Measurements from ENCODE around the gene CLMP.
"Not testable (repeated sequence)": the region's sequence is repeated elsewhere in the genome, so short reads cannot be mapped to it uniquely, and the experiment has no call there.

The CLMP gene

DNA sequence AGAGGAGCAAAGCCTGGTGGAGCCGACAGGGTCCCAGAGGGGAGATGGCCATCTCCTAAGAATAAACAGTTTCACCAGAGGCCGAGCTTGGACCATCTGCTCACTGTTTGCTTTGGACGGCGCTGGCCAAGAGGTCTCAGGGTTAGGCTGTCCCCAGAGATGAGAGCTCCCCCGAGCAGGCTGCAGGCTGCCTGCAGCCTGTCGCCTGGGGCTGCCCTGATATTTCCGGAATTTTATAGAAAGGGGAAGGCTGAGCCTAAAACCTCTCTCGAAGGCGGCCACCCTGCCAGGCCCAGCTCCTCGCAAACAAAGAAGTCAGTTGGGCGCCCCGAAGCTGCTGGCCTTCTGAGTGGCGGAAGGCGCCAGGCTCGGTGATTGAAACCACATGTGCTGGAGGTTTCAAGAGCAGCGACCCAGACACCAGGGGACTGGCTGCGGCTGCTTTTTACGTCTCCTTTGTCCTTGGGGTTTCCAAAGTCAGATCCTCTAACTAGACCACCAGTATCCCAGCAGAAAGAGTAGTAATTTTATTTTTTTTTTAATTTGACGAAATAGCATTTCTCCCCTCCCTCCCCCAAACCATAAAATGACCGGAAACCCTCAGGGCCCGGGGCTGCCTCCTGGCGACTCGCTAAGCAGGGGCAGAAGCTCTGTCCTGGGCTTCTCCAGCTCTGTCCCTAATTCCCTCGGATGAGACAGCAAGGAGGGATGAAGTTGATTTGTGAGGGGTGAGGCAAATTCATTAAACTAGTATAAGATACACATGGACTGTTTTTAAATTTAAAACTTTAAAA, 57.4 kb downstream of the CLMP start:
- peak overlapping the region; percentile 59 for H4K12ac ChIP-seq (ENCODE audit: low read depth, low read length)
- H4K8ac ChIP-seq (ENCODE audit: low read depth, low read length) = peak overlapping the region; percentile 52
- H3K4me2 ChIP-seq (ENCODE audit: low read length) = peak overlapping the region; percentile 2
- H2BK120ac ChIP-seq (ENCODE audit: insufficient read depth, low read length, poor library complexity) = peak overlapping the region; percentile 48
- H3K27me3 ChIP-seq (ENCODE audit: insufficient read depth, low read length) = no peaks in the 10 kb centered on the region
- H3K9ac ChIP-seq (ENCODE audit: low read length) = no peak overlapping the region
- H3K36me3 ChIP-seq (ENCODE audit: control insufficient read depth in 1 of 2, insufficient read depth in 2 of 2, low read length in 2 of 2) = peaks cover 0 to 2% of the 10 kb centered on the region in 2 experiments
- H4K91ac ChIP-seq (ENCODE audit: low read depth, low read length) = peak overlapping the region; percentile 86
- peaks cover 13% of the 10 kb centered on the region for H3K79me1 ChIP-seq (ENCODE audit: low read length)
- DNase-seq = peak in 1 of 2 donors; percentile 43
- peak overlapping the region; percentile 59 for H2BK12ac ChIP-seq (ENCODE audit: low read length)
- no peaks in the 10 kb centered on the region for H3K9me3 ChIP-seq (ENCODE audit: insufficient read depth, low read depth, low read length)
- H2AFZ ChIP-seq (ENCODE audit: insufficient read depth, low read length, poor library complexity) = peak overlapping the region; percentile 59
- no peak overlapping the region for H3K4me3 ChIP-seq (ENCODE audit: low read depth, low read length)
- H3K27ac ChIP-seq (ENCODE audit: low read depth, low read length) = peak overlapping the region; percentile 81
- peaks cover 3% of the 10 kb centered on the region for H3K79me2 ChIP-seq (ENCODE audit: control insufficient read depth, insufficient read depth, low read length, poor library complexity)
- no peak overlapping the region for H2AK5ac ChIP-seq (ENCODE audit: low read length)
- peaks cover 2 to 10% of the 10 kb centered on the region in 2 experiments for H3K4me1 ChIP-seq (ENCODE audit: control insufficient read depth in 1 of 2, insufficient read depth in 2 of 2, low read length in 2 of 2)
- H3K23ac ChIP-seq (ENCODE audit: low read length) = no peak overlapping the region
- peak overlapping the region; percentile 83 for H3K18ac ChIP-seq (ENCODE audit: low read length)
- H3K4ac ChIP-seq (ENCODE audit: low read depth, low read length) = peak overlapping the region; percentile 55
- peak overlapping the region; percentile 90 for H2BK5ac ChIP-seq (ENCODE audit: low read depth, low read length, poor library complexity)
- WGBS (ENCODE audit: extremely low coverage, insufficient coverage, insufficient read length) = no CpG with 5 or more reads among the region's 24 CpGs
- H3K14ac ChIP-seq (ENCODE audit: low read length) = peak overlapping the region; percentile 21

DNA sequence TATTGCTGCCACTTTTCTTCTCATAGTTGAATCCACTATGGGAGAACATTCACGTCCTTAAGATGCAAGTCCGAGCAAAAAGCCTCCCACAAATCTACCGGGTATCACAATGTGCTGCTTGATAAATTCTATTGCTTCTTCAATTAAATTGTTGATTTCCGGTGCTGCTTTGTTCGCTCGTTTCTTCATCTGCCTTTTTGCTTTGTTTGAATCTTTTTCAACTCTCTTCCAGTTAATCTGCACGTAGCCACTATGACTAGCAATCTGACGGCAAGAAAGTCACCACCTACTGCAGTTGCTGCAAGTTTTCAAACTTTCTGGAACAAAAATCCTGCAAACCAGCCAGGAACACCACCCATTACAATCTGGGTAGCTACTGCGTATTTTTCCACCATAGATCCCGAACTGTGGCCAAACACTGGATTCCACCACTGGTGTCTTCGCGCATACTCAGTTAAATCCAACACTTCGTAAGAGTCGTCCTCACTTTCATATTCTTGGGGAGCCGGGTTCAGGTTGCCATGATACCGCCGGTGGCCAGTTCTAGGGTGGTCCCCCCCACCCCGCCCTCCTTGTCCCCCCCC, 59.1 kb downstream of the CLMP start:
- Histone ChIP-seq H3K4me1 (ENCODE audit: control insufficient read depth in 1 of 2, insufficient read depth in 2 of 2, low read length in 2 of 2) (peaks cover 2 to 10% of the 10 kb centered on the region in 2 experiments), H3K4ac (ENCODE audit: low read depth, low read length) (no peak overlapping the region), H3K79me1 (ENCODE audit: low read length) (peaks cover 10% of the 10 kb centered on the region), H3K4me3 (ENCODE audit: low read depth, low read length) (no peak overlapping the region), H3K9me3 (ENCODE audit: insufficient read depth, low read depth, low read length) (no peaks in the 10 kb centered on the region), H2BK120ac (ENCODE audit: insufficient read depth, low read length, poor library complexity) (no peak overlapping the region), H3K9ac (ENCODE audit: low read length) (no peak overlapping the region), H3K14ac (ENCODE audit: low read length) (no peak overlapping the region), H4K12ac (ENCODE audit: low read depth, low read length) (no peak overlapping the region), H2BK12ac (ENCODE audit: low read length) (no peak overlapping the region), H2BK5ac (ENCODE audit: low read depth, low read length, poor library complexity) (no peak overlapping the region), H3K36me3 (ENCODE audit: control insufficient read depth in 1 of 2, insufficient read depth in 2 of 2, low read length in 2 of 2) (peaks cover 0 to 2% of the 10 kb centered on the region in 2 experiments), H3K4me2 (ENCODE audit: low read length) (no peak overlapping the region), H3K79me2 (ENCODE audit: control insufficient read depth, insufficient read depth, low read length, poor library complexity) (peaks cover 3% of the 10 kb centered on the region), H4K91ac (ENCODE audit: low read depth, low read length) (no peak overlapping the region), H2AK5ac (ENCODE audit: low read length) (no peak overlapping the region), H3K27me3 (ENCODE audit: insufficient read depth, low read length) (no peaks in the 10 kb centered on the region), H2AFZ (ENCODE audit: insufficient read depth, low read length, poor library complexity) (no peak overlapping the region), H4K8ac (ENCODE audit: low read depth, low read length) (no peak overlapping the region), H3K27ac (ENCODE audit: low read depth, low read length) (no peak overlapping the region), H3K18ac (ENCODE audit: low read length) (no peak overlapping the region), H3K23ac (ENCODE audit: low read length) (no peak overlapping the region)
- DNase-seq = no peak
- WGBS (ENCODE audit: extremely low coverage, insufficient coverage, insufficient read length) = no CpG with 5 or more reads among the region's 18 CpGs

DNA sequence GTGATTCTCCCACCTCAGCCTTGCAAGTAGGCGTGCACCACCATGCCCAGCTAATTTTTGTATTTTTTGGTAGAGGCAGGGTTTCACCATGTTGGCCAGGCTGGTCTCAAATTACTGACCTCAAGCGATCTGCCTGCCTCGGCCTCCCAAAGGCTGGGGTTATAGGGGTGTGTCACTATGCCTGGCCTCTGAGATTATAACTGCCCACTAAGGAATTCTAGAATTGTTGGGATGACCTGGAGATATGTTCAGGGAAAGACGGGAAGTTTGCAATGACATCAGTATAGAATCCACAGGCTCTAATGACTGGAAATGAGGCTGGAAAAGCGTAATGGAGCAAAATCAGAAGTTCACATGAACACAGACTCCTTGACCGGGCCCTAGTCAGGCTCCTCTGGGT, 62.2 kb downstream of the CLMP start:
- Histone ChIP-seq H3K36me3 (ENCODE audit: control insufficient read depth in 1 of 2, insufficient read depth in 2 of 2, low read length in 2 of 2) (no peaks in the 10 kb centered on the region), H4K91ac (ENCODE audit: low read depth, low read length) (no peak overlapping the region), H3K4me2 (ENCODE audit: low read length) (no peak overlapping the region), H3K27ac (ENCODE audit: low read depth, low read length) (no peak overlapping the region), H4K8ac (ENCODE audit: low read depth, low read length) (no peak overlapping the region), H3K4me1 (ENCODE audit: control insufficient read depth in 1 of 2, insufficient read depth in 2 of 2, low read length in 2 of 2) (peaks cover 0 to 6% of the 10 kb centered on the region in 2 experiments), H2BK12ac (ENCODE audit: low read length) (no peak overlapping the region), H2AK5ac (ENCODE audit: low read length) (no peak overlapping the region), H3K23ac (ENCODE audit: low read length) (no peak overlapping the region), H4K12ac (ENCODE audit: low read depth, low read length) (no peak overlapping the region), H3K27me3 (ENCODE audit: insufficient read depth, low read length) (no peaks in the 10 kb centered on the region), H3K9me3 (ENCODE audit: insufficient read depth, low read depth, low read length) (no peaks in the 10 kb centered on the region), H3K79me1 (ENCODE audit: low read length) (peaks cover 9% of the 10 kb centered on the region), H3K79me2 (ENCODE audit: control insufficient read depth, insufficient read depth, low read length, poor library complexity) (peaks cover 3% of the 10 kb centered on the region), H3K4ac (ENCODE audit: low read depth, low read length) (no peak overlapping the region), H2BK5ac (ENCODE audit: low read depth, low read length, poor library complexity) (no peak overlapping the region), H2BK120ac (ENCODE audit: insufficient read depth, low read length, poor library complexity) (no peak overlapping the region), H3K14ac (ENCODE audit: low read length) (no peak overlapping the region), H3K18ac (ENCODE audit: low read length) (no peak overlapping the region), H2AFZ (ENCODE audit: insufficient read depth, low read length, poor library complexity) (no peak overlapping the region), H3K9ac (ENCODE audit: low read length) (no peak overlapping the region), H3K4me3 (ENCODE audit: low read depth, low read length) (no peak overlapping the region)
- WGBS (ENCODE audit: extremely low coverage, insufficient coverage, insufficient read length) = no CpG with 5 or more reads among the region's 6 CpGs
- no peak for DNase-seq

DNA sequence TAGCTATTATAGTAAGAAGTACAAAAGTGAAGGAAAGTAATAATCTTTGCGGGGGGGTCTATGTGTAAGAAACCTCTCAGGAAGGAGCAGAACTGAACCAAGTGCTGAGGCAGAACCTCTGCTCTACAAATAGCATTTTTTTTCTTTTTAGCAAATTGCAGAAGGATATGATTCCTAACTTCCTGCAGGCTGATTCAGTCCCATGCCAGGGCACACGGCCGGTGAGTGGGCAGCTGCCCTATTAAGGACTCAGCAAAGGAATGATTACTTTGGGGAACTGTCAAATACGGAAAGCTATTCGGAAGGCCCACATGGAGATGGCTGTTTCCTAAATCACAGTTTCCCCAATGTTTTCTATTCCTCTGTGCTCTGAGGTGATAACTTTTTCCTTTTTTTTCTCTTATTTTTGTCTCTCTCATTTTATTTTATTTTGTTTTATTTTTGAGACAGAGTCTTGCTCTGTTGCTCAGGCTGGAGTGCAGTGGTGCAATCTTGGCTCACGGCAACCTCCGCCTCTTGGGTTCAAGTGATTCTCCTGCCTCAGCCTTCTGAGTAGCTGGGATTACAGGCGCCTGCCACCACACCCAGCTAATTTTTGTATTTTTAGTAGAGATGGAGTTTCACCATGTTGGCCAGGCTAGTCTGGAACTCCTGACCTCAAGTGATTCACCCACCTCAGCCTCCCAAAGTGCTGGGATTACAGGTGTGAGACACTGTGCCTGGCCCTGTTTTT, 62.8 kb downstream of the CLMP start:
- not testable (repeated sequence) for H2AFZ ChIP-seq (ENCODE audit: insufficient read depth, low read length, poor library complexity); H3K79me2 ChIP-seq (ENCODE audit: control insufficient read depth, insufficient read depth, low read length, poor library complexity); H3K4me2 ChIP-seq (ENCODE audit: low read length); H4K12ac ChIP-seq (ENCODE audit: low read depth, low read length); H3K14ac ChIP-seq (ENCODE audit: low read length); H4K91ac ChIP-seq (ENCODE audit: low read depth, low read length); H3K79me1 ChIP-seq (ENCODE audit: low read length); DNase-seq; H3K18ac ChIP-seq (ENCODE audit: low read length); H3K23ac ChIP-seq (ENCODE audit: low read length); H3K4me3 ChIP-seq (ENCODE audit: low read depth, low read length); H2BK5ac ChIP-seq (ENCODE audit: low read depth, low read length, poor library complexity); H3K9ac ChIP-seq (ENCODE audit: low read length); H3K4me1 ChIP-seq (ENCODE audit: control insufficient read depth in 1 of 2, insufficient read depth in 2 of 2, low read length in 2 of 2); H2AK5ac ChIP-seq (ENCODE audit: low read length); H2BK120ac ChIP-seq (ENCODE audit: insufficient read depth, low read length, poor library complexity); H2BK12ac ChIP-seq (ENCODE audit: low read length); H4K8ac ChIP-seq (ENCODE audit: low read depth, low read length); H3K27ac ChIP-seq (ENCODE audit: low read depth, low read length); H3K36me3 ChIP-seq (ENCODE audit: control insufficient read depth in 1 of 2, insufficient read depth in 2 of 2, low read length in 2 of 2); H3K27me3 ChIP-seq (ENCODE audit: insufficient read depth, low read length); H3K9me3 ChIP-seq (ENCODE audit: insufficient read depth, low read depth, low read length)
- no CpG with 5 or more reads among the region's 8 CpGs for WGBS (ENCODE audit: extremely low coverage, insufficient coverage, insufficient read length)
- H3K4ac ChIP-seq (ENCODE audit: low read depth, low read length) = peak overlapping the region; percentile 39
